ACC112 (cell line): ENCODE measurements around the gene KCNMB2.

ENCODE experiments used
- H2AFZ ChIP-seq: fragments of 200-600 bp; sonication (generic); one replicate; pipeline ENCODE4 v1.6.0; 2017; ENCODE audit warnings: antibody characterized with exemption, low read length; ENCODE audit not compliant: unreplicated experiment
- H3K27ac ChIP-seq: fragments of 200-600 bp; sonication (generic); 2 replicates; pipeline ENCODE4 v1.5.1; 2014; ENCODE audit warnings: low read depth, mild to moderate bottlenecking, antibody characterized with exemption, low read length, moderate library complexity
- H3K27me3 ChIP-seq: fragments of 200-600 bp; sonication (generic); 2 replicates; pipeline ENCODE4 v1.6.1; 2014; ENCODE audit warnings: mild to moderate bottlenecking, antibody characterized with exemption, low read length, moderate library complexity, mixed read lengths; ENCODE audit not compliant: insufficient read depth
- H3K36me3 ChIP-seq: fragments of 200-600 bp; sonication (generic); 2 replicates; pipeline ENCODE4 v1.6.1; 2016; ENCODE audit warnings: mild to moderate bottlenecking, antibody characterized with exemption, low read length, moderate library complexity, mixed read lengths; ENCODE audit not compliant: insufficient read depth
- H3K4me1 ChIP-seq: fragments of 200-600 bp; sonication (generic); one replicate; pipeline ENCODE4 v1.6.1; 2016; ENCODE audit warnings: low read length, mixed read lengths; ENCODE audit not compliant: insufficient read depth, unreplicated experiment, control insufficient read depth
- H3K4me3 ChIP-seq: fragments of 200-600 bp; sonication (generic); 2 replicates; pipeline ENCODE4 v1.5.1; 2014; ENCODE audit warnings: mild to moderate bottlenecking, low read depth, low read length
- H3K79me2 ChIP-seq: fragments of 200-600 bp; sonication (generic); one replicate; pipeline ENCODE4 v1.6.0; 2016; ENCODE audit warnings: low read length; ENCODE audit not compliant: control insufficient read depth, unreplicated experiment, insufficient read depth

KCNMB2 gene

GRCh38 chr3:178618197-178618596 lies 82.0 kb downstream of the KCNMB2 start:
- Histone ChIP-seq H3K4me1 (no peaks in the 10 kb centered on the region), H3K27ac (no peak overlapping the region), H3K36me3 (no peaks in the 10 kb centered on the region), H3K27me3 (no peaks in the 10 kb centered on the region), H3K4me3 (peak overlapping the region; percentile 53), H3K79me2 (no peaks in the 10 kb centered on the region), H2AFZ (peak overlapping the region; percentile 40)

- Histone ChIP-seq H3K4me3 (no peak overlapping the region), H3K4me1 (no peaks in the 10 kb centered on the region), H3K79me2 (no peaks in the 10 kb centered on the region), H3K27ac (no peak overlapping the region), H2AFZ (no peak overlapping the region), H3K27me3 (no peaks in the 10 kb centered on the region), H3K36me3 (no peaks in the 10 kb centered on the region)
Observed at GRCh38 chr3:178618896-178619295, 82.7 kb downstream of the KCNMB2 start.

GRCh38 chr3:178623666-178624255 lies 87.5 kb downstream of the KCNMB2 start:
- Histone ChIP-seq H2AFZ (no peak overlapping the region), H3K27ac (no peak overlapping the region), H3K27me3 (no peaks in the 10 kb centered on the region), H3K79me2 (no peaks in the 10 kb centered on the region), H3K4me3 (no peak overlapping the region), H3K4me1 (no peaks in the 10 kb centered on the region), H3K36me3 (no peaks in the 10 kb centered on the region)

- Histone ChIP-seq H3K4me1 (no peaks in the 10 kb centered on the region), H3K27me3 (no peaks in the 10 kb centered on the region), H3K27ac (no peak overlapping the region), H3K79me2 (no peaks in the 10 kb centered on the region), H2AFZ (no peak overlapping the region), H3K4me3 (no peak overlapping the region), H3K36me3 (no peaks in the 10 kb centered on the region)
Observed at GRCh38 chr3:178624276-178624675, 88.0 kb downstream of the KCNMB2 start.

- Histone ChIP-seq H3K36me3 (no peaks in the 10 kb centered on the region), H3K4me3 (no peak overlapping the region), H3K27me3 (no peaks in the 10 kb centered on the region), H3K27ac (no peak overlapping the region), H3K4me1 (no peaks in the 10 kb centered on the region), H2AFZ (no peak overlapping the region), H3K79me2 (no peaks in the 10 kb centered on the region)
Observed at GRCh38 chr3:178625053-178625600, 88.9 kb downstream of the KCNMB2 start.

GRCh38 chr3:178628037-178628436 lies 91.8 kb downstream of the KCNMB2 start:
- Histone ChIP-seq H2AFZ (no peak overlapping the region), H3K4me3 (no peak overlapping the region), H3K4me1 (no peaks in the 10 kb centered on the region), H3K36me3 (no peaks in the 10 kb centered on the region), H3K27ac (no peak overlapping the region), H3K27me3 (no peaks in the 10 kb centered on the region), H3K79me2 (no peaks in the 10 kb centered on the region)

GRCh38 chr3:178629430-178630178 lies 93.4 kb downstream of the KCNMB2 start:
- no peaks in the 10 kb centered on the region for H3K36me3 ChIP-seq
- H3K4me3 ChIP-seq: no peak overlapping the region
- no peaks in the 10 kb centered on the region for H3K27me3 ChIP-seq
- H2AFZ ChIP-seq: no peak overlapping the region
- no peaks in the 10 kb centered on the region for H3K79me2 ChIP-seq
- no peak overlapping the region for H3K27ac ChIP-seq
- no peaks in the 10 kb centered on the region for H3K4me1 ChIP-seq

- Histone ChIP-seq H3K4me3 (no peak overlapping the region), H2AFZ (no peak overlapping the region), H3K4me1 (no peaks in the 10 kb centered on the region), H3K27ac (no peak overlapping the region), H3K79me2 (no peaks in the 10 kb centered on the region), H3K27me3 (no peaks in the 10 kb centered on the region), H3K36me3 (no peaks in the 10 kb centered on the region)
Observed at GRCh38 chr3:178631950-178632349, 95.7 kb downstream of the KCNMB2 start.

- H3K36me3 ChIP-seq: no peaks in the 10 kb centered on the region
- H2AFZ ChIP-seq: no peak overlapping the region
- no peak overlapping the region for H3K27ac ChIP-seq
- H3K4me3 ChIP-seq: no peak overlapping the region
- H3K79me2 ChIP-seq: no peaks in the 10 kb centered on the region
- H3K27me3 ChIP-seq: no peaks in the 10 kb centered on the region
- no peaks in the 10 kb centered on the region for H3K4me1 ChIP-seq
Observed at GRCh38 chr3:178634975-178635374, 98.7 kb downstream of the KCNMB2 start.

- H3K36me3 ChIP-seq: no peaks in the 10 kb centered on the region
- H3K4me1 ChIP-seq: no peaks in the 10 kb centered on the region
- no peak overlapping the region for H3K27ac ChIP-seq
- no peaks in the 10 kb centered on the region for H3K79me2 ChIP-seq
- H3K27me3 ChIP-seq: no peaks in the 10 kb centered on the region
- no peak overlapping the region for H2AFZ ChIP-seq
- H3K4me3 ChIP-seq: no peak overlapping the region
Observed at GRCh38 chr3:178637802-178638201, 101.6 kb downstream of the KCNMB2 start.

GRCh38 chr3:178645503-178645902 lies 109.3 kb downstream of the KCNMB2 start:
- Histone ChIP-seq H3K36me3 (no peaks in the 10 kb centered on the region), H3K4me1 (no peaks in the 10 kb centered on the region), H3K79me2 (no peaks in the 10 kb centered on the region), H3K27me3 (no peaks in the 10 kb centered on the region), H2AFZ (no peak overlapping the region), H3K4me3 (no peak overlapping the region), H3K27ac (no peak overlapping the region)
